ENCODE results near the gene SUSD1. TPM values are rescaled to one million over a fixed set of nuclear protein-coding genes. Genes with fewer than 3 reads are reported as not detected.

Gene SUSD1
- total RNA-seq, 3 donors from 2014 or later, result 6.4 to 17.3 (median 13.1) TPM

- intact Hi-C loops (cut with DNase I; ENCODE audit: low total_unique reads), result no loop called here
- no peaks in the 10 kb centered on the region for H3K4me1 ChIP-seq
- no peaks in the 10 kb centered on the region for H3K36me3 ChIP-seq
- H3K4me3 ChIP-seq, result no peak overlapping the region
- H3K9me3 ChIP-seq, result no peaks in the 10 kb centered on the region
- H3K27ac ChIP-seq, result no peak overlapping the region
- H3K27me3 ChIP-seq, result no peaks in the 10 kb centered on the region
- no peak for DNase-seq (ENCODE audit: low spot score in 2 of 2)
- TF ChIP-seq POLR2A (IDR thresholded peaks at IDR 0.05) (no peak), POLR2AphosphoS5 (IDR thresholded peaks at IDR 0.05) (no peak), CTCF (IDR thresholded peaks at IDR 0.05) (no peak)
Observed at GRCh38 chr9:112033237-112034215, 141.6 kb downstream of the SUSD1 start.

- Histone ChIP-seq H3K9me3 (no peaks in the 10 kb centered on the region), H3K4me3 (no peak overlapping the region), H3K27ac (no peak overlapping the region), H3K4me1 (no peaks in the 10 kb centered on the region), H3K27me3 (no peaks in the 10 kb centered on the region), H3K36me3 (no peaks in the 10 kb centered on the region)
- intact Hi-C loops (cut with DNase I; ENCODE audit: low total_unique reads), result no loop called here
- no peak for DNase-seq (ENCODE audit: low spot score in 2 of 2)
- TF ChIP-seq POLR2A (IDR thresholded peaks at IDR 0.05) (no peak), POLR2AphosphoS5 (IDR thresholded peaks at IDR 0.05) (no peak), CTCF (IDR thresholded peaks at IDR 0.05) (no peak)
Observed at GRCh38 chr9:112032743-112033142, 142.4 kb downstream of the SUSD1 start.

- H3K4me3 ChIP-seq, result no peak overlapping the region
- H3K27me3 ChIP-seq, result no peaks in the 10 kb centered on the region
- no peaks in the 10 kb centered on the region for H3K36me3 ChIP-seq
- DNase-seq (ENCODE audit: low spot score in 2 of 2), result no peak
- H3K4me1 ChIP-seq, result no peaks in the 10 kb centered on the region
- intact Hi-C loops (cut with DNase I; ENCODE audit: low total_unique reads), result no loop called here
- no peak for TF ChIP-seq POLR2A (IDR thresholded peaks at IDR 0.05)
- TF ChIP-seq CTCF (IDR thresholded peaks at IDR 0.05), result no peak
- TF ChIP-seq POLR2AphosphoS5 (IDR thresholded peaks at IDR 0.05), result no peak
- no peak overlapping the region for H3K27ac ChIP-seq
- H3K9me3 ChIP-seq, result no peaks in the 10 kb centered on the region
Observed at GRCh38 chr9:112032009-112032408, 143.1 kb downstream of the SUSD1 start.

- no peaks in the 10 kb centered on the region for H3K9me3 ChIP-seq
- H3K27ac ChIP-seq, result no peak overlapping the region
- TF ChIP-seq POLR2AphosphoS5 (IDR thresholded peaks at IDR 0.05) (no peak), POLR2A (IDR thresholded peaks at IDR 0.05) (no peak), CTCF (IDR thresholded peaks at IDR 0.05) (no peak)
- H3K36me3 ChIP-seq, result no peaks in the 10 kb centered on the region
- H3K4me3 ChIP-seq, result no peak overlapping the region
- no peaks in the 10 kb centered on the region for H3K27me3 ChIP-seq
- DNase-seq (ENCODE audit: low spot score in 2 of 2), result no peak
- H3K4me1 ChIP-seq, result no peaks in the 10 kb centered on the region
- intact Hi-C loops (cut with DNase I; ENCODE audit: low total_unique reads), result no loop called here
Observed at GRCh38 chr9:112031400-112031799, 143.7 kb downstream of the SUSD1 start.

GRCh38 chr9:112029921-112030444 is 145.1 kb downstream of the SUSD1 start:
- no peaks in the 10 kb centered on the region for H3K27me3 ChIP-seq
- no peaks in the 10 kb centered on the region for H3K9me3 ChIP-seq
- H3K36me3 ChIP-seq, result no peaks in the 10 kb centered on the region
- H3K4me3 ChIP-seq, result no peak overlapping the region
- no peaks in the 10 kb centered on the region for H3K4me1 ChIP-seq
- DNase-seq (ENCODE audit: low spot score in 2 of 2), result no peak
- no peak for TF ChIP-seq POLR2AphosphoS5 (IDR thresholded peaks at IDR 0.05)
- TF ChIP-seq POLR2A (IDR thresholded peaks at IDR 0.05), result no peak
- TF ChIP-seq CTCF (IDR thresholded peaks at IDR 0.05), result no peak
- no peak overlapping the region for H3K27ac ChIP-seq
- intact Hi-C loops (cut with DNase I; ENCODE audit: low total_unique reads), result no loop called here
